Mesendoderm (in vitro differentiated cells): ENCODE data around the gene MAPT.

Experiments
- DNase-seq: peaks from one replicate; pipeline ENCODE4 v3.0.0; 2013
- H2AK5ac ChIP-seq: 2 replicates; pipeline ENCODE4 v1.6.1; 2013; ENCODE audit warnings: low read length, inconsistent platforms
- H2BK120ac ChIP-seq: 2 replicates; pipeline ENCODE4 v1.6.1; 2013; ENCODE audit warnings: low read depth, mild to moderate bottlenecking, low read length, moderate library complexity, mixed read lengths
- H2BK15ac ChIP-seq: replicated peaks from 2 replicates; pipeline ENCODE4 v1.6.1; 2013; ENCODE audit warnings: low read depth, mild to moderate bottlenecking, moderate library complexity
- H2BK5ac ChIP-seq: 2 replicates; pipeline ENCODE4 v1.6.1; 2013; ENCODE audit warnings: low read length, inconsistent platforms
- H3K18ac ChIP-seq: 2 replicates; pipeline ENCODE4 v1.6.1; 2013; ENCODE audit warnings: mild to moderate bottlenecking, low read length, mixed read lengths
- H3K23ac ChIP-seq: one replicate; pipeline ENCODE4 v1.6.1; 2013; ENCODE audit warnings: low read length
- H3K27ac ChIP-seq: 2 replicates; pipeline ENCODE4 v1.5.1; 2013; ENCODE audit warnings: low read depth, mild to moderate bottlenecking, inconsistent platforms, low read length, moderate library complexity
- H3K27me3 ChIP-seq: 2 replicates; pipeline ENCODE4 v1.6.1; 2013; ENCODE audit warnings: low read length, control low read depth, mild to moderate bottlenecking, inconsistent platforms; ENCODE audit not compliant: insufficient read depth, poor library complexity
- H3K36me3 ChIP-seq: 2 replicates; pipeline ENCODE4 v1.6.1; 2013; ENCODE audit warnings: low read length, inconsistent platforms; ENCODE audit not compliant: control insufficient read depth, insufficient read depth
- H3K4ac ChIP-seq: one replicate; pipeline ENCODE4 v1.6.1; 2013; ENCODE audit warnings: low read depth, mild to moderate bottlenecking, low read length, moderate library complexity
- H3K4me1 ChIP-seq: 2 replicates; pipeline ENCODE4 v1.6.1; 2013; ENCODE audit warnings: low read depth, low read length, inconsistent platforms; ENCODE audit not compliant: control insufficient read depth
- H3K4me2 ChIP-seq: 2 replicates; pipeline ENCODE4 v1.6.1; 2013; ENCODE audit warnings: low read length
- H3K4me3 ChIP-seq: 2 replicates; pipeline ENCODE4 v1.5.1; 2013; ENCODE audit warnings: mild to moderate bottlenecking, low read length
- H3K56ac ChIP-seq: one replicate; pipeline ENCODE4 v1.6.1; 2013; ENCODE audit warnings: low read length
- H3K79me1 ChIP-seq: 2 replicates; pipeline ENCODE4 v1.6.1; 2013; ENCODE audit warnings: low read length, inconsistent platforms
- H3K79me2 ChIP-seq: 2 replicates; pipeline ENCODE4 v1.6.1; 2013; ENCODE audit warnings: mild to moderate bottlenecking, low read length; ENCODE audit not compliant: control insufficient read depth, insufficient read depth
- H3K9ac ChIP-seq: 2 replicates; pipeline ENCODE4 v1.6.1; 2013; ENCODE audit warnings: low read length, inconsistent platforms
- H4K5ac ChIP-seq: one replicate; pipeline ENCODE4 v1.6.1; 2013; ENCODE audit warnings: low read length
- H4K8ac ChIP-seq: one replicate; pipeline ENCODE4 v1.6.1; 2013; ENCODE audit warnings: low read depth, mild to moderate bottlenecking, control low read depth, low read length, moderate library complexity
- WGBS: extraction: QIAGEN DNeasy Blood & Tissue Kit; methylation state at CpG from one replicate; pipeline ENCODE4 v1.1.7; 2013; ENCODE audit warnings: low lambda C conversion rate, missing lambda C conversion rate; ENCODE audit not compliant: insufficient coverage; ENCODE audit errors: extremely low coverage; 5-methylcytosine and 5-hydroxymethylcytosine counted together

MAPT gene

GRCh38 chr17:46027976-46028325, 133.6 kb downstream of the MAPT start:
- Histone ChIP-seq H3K4me2 (no peak overlapping the region), H3K27me3 (no peaks in the 10 kb centered on the region), H2BK5ac (no peak overlapping the region), H3K56ac (no peak overlapping the region), H3K4me1 (no peaks in the 10 kb centered on the region), H3K27ac (no peak overlapping the region), H3K9ac (no peak overlapping the region), H2AK5ac (no peak overlapping the region), H3K79me2 (no peaks in the 10 kb centered on the region), H3K36me3 (peaks cover 15% of the 10 kb centered on the region), H2BK15ac (no peak overlapping the region), H3K18ac (no peak overlapping the region), H4K5ac (no peak overlapping the region), H4K8ac (no peak overlapping the region), H2BK120ac (no peak overlapping the region), H3K23ac (no peak overlapping the region), H3K4me3 (no peak overlapping the region), H3K79me1 (peaks cover 2% of the 10 kb centered on the region), H3K4ac (no peak overlapping the region)
- WGBS, result no CpG with 5 or more reads among the region's 4 CpGs
- no peak for DNase-seq

GRCh38 chr17:46028374-46028773, 134.0 kb downstream of the MAPT start:
- no peak overlapping the region for H3K27ac ChIP-seq
- no peak for DNase-seq
- no peak overlapping the region for H3K4me2 ChIP-seq
- no CpG with 5 or more reads among the region's 3 CpGs for WGBS
- no peak overlapping the region for H3K4ac ChIP-seq
- peaks cover 2% of the 10 kb centered on the region for H3K79me1 ChIP-seq
- no peak overlapping the region for H2BK15ac ChIP-seq
- H3K79me2 ChIP-seq, result no peaks in the 10 kb centered on the region
- H2BK120ac ChIP-seq, result no peak overlapping the region
- H4K8ac ChIP-seq, result no peak overlapping the region
- no peak overlapping the region for H2AK5ac ChIP-seq
- H3K27me3 ChIP-seq, result no peaks in the 10 kb centered on the region
- no peaks in the 10 kb centered on the region for H3K4me1 ChIP-seq
- no peak overlapping the region for H3K4me3 ChIP-seq
- H3K36me3 ChIP-seq, result peaks cover 18% of the 10 kb centered on the region
- no peak overlapping the region for H3K18ac ChIP-seq
- H4K5ac ChIP-seq, result no peak overlapping the region
- no peak overlapping the region for H2BK5ac ChIP-seq
- no peak overlapping the region for H3K9ac ChIP-seq
- no peak overlapping the region for H3K23ac ChIP-seq
- H3K56ac ChIP-seq, result no peak overlapping the region

- DNase-seq, result no peak
- H3K18ac ChIP-seq, result no peak overlapping the region
- H3K79me1 ChIP-seq, result peaks cover 2% of the 10 kb centered on the region
- no peak overlapping the region for H3K23ac ChIP-seq
- no CpG with 5 or more reads among the region's 4 CpGs for WGBS
- no peak overlapping the region for H4K8ac ChIP-seq
- no peaks in the 10 kb centered on the region for H3K4me1 ChIP-seq
- no peak overlapping the region for H3K56ac ChIP-seq
- no peak overlapping the region for H2BK15ac ChIP-seq
- no peak overlapping the region for H3K27ac ChIP-seq
- H3K27me3 ChIP-seq, result no peaks in the 10 kb centered on the region
- peaks cover 20% of the 10 kb centered on the region for H3K36me3 ChIP-seq
- H3K79me2 ChIP-seq, result no peaks in the 10 kb centered on the region
- H3K4ac ChIP-seq, result no peak overlapping the region
- no peak overlapping the region for H2BK5ac ChIP-seq
- no peak overlapping the region for H2AK5ac ChIP-seq
- H2BK120ac ChIP-seq, result no peak overlapping the region
- no peak overlapping the region for H3K4me2 ChIP-seq
- no peak overlapping the region for H3K4me3 ChIP-seq
- no peak overlapping the region for H4K5ac ChIP-seq
- no peak overlapping the region for H3K9ac ChIP-seq
Observed at GRCh38 chr17:46028981-46029565, 134.7 kb downstream of the MAPT start.

GRCh38 chr17:46029627-46030026, 135.3 kb downstream of the MAPT start:
- WGBS, result no CpG with 5 or more reads among the region's 6 CpGs

GRCh38 chr17:46030752-46031151, 136.4 kb downstream of the MAPT start:
- Histone ChIP-seq H2BK15ac (no peak overlapping the region), H2AK5ac (no peak overlapping the region), H2BK120ac (no peak overlapping the region), H3K79me2 (no peaks in the 10 kb centered on the region), H3K79me1 (peaks cover 2% of the 10 kb centered on the region), H4K8ac (no peak overlapping the region), H3K4me2 (no peak overlapping the region), H3K4ac (no peak overlapping the region), H3K23ac (no peak overlapping the region), H3K27ac (no peak overlapping the region), H2BK5ac (no peak overlapping the region), H3K4me1 (no peaks in the 10 kb centered on the region), H3K4me3 (no peak overlapping the region), H3K56ac (no peak overlapping the region), H3K9ac (no peak overlapping the region), H3K27me3 (no peaks in the 10 kb centered on the region), H3K36me3 (peaks cover 22% of the 10 kb centered on the region), H3K18ac (no peak overlapping the region), H4K5ac (no peak overlapping the region)
- no peak for DNase-seq
- no CpG with 5 or more reads among the region's 3 CpGs for WGBS

More at GRCh38 chr17:46029627-46030026, 135.3 kb downstream of the MAPT start:
- Histone ChIP-seq H2BK15ac (no peak overlapping the region), H3K4me2 (no peak overlapping the region), H3K27ac (no peak overlapping the region), H3K36me3 (peaks cover 22% of the 10 kb centered on the region), H2BK120ac (no peak overlapping the region), H3K4me3 (no peak overlapping the region), H2BK5ac (no peak overlapping the region), H3K18ac (no peak overlapping the region), H3K4me1 (no peaks in the 10 kb centered on the region), H3K9ac (no peak overlapping the region), H4K8ac (no peak overlapping the region), H3K27me3 (no peaks in the 10 kb centered on the region), H3K4ac (no peak overlapping the region), H2AK5ac (no peak overlapping the region), H4K5ac (no peak overlapping the region), H3K23ac (no peak overlapping the region), H3K79me1 (peaks cover 2% of the 10 kb centered on the region), H3K79me2 (no peaks in the 10 kb centered on the region), H3K56ac (no peak overlapping the region)
- no peak for DNase-seq

GRCh38 chr17:46031440-46031839, 137.1 kb downstream of the MAPT start:
- WGBS, result no CpG with 5 or more reads among the region's 16 CpGs
- H3K56ac ChIP-seq, result no peak overlapping the region
- no peak overlapping the region for H3K23ac ChIP-seq

More at GRCh38 chr17:46031440-46031839, 137.1 kb downstream of the MAPT start:
- Histone ChIP-seq H2AK5ac (no peak overlapping the region), H2BK15ac (no peak overlapping the region), H4K5ac (no peak overlapping the region), H4K8ac (no peak overlapping the region), H2BK120ac (no peak overlapping the region), H2BK5ac (no peak overlapping the region), H3K4ac (no peak overlapping the region), H3K4me1 (no peaks in the 10 kb centered on the region), H3K79me2 (no peaks in the 10 kb centered on the region), H3K18ac (no peak overlapping the region), H3K79me1 (peaks cover 2% of the 10 kb centered on the region), H3K36me3 (peaks cover 23% of the 10 kb centered on the region), H3K27ac (no peak overlapping the region), H3K27me3 (no peaks in the 10 kb centered on the region), H3K9ac (no peak overlapping the region), H3K4me2 (no peak overlapping the region), H3K4me3 (no peak overlapping the region)
- no peak for DNase-seq
